ENCODE results near the gene UBE2U. TPM values are rescaled to one million over a fixed set of nuclear protein-coding genes. Genes with fewer than 3 reads are reported as not detected.
"Not testable (repeated sequence)": the region's sequence is repeated elsewhere in the genome, so short reads cannot be mapped to it uniquely, and the experiment has no call there.

UBE2U gene
- total RNA-seq, 2 experiments from 2014 or later = not detected

- CTCF ChIA-PET = no interaction called here
- no peak for DNase-seq
- Mint-ChIP-seq H3K27me3 (no peaks in the 10 kb centered on the region), H3K4me3 (no peak overlapping the region), H3K9me3 (ENCODE audit: low read depth) (no peaks in the 10 kb centered on the region), H3K36me3 (no peaks in the 10 kb centered on the region), H3K27ac (no peak overlapping the region), H3K4me1 (no peaks in the 10 kb centered on the region)
- ATAC-seq = no peak
Observed at GRCh38 chr1:64199154-64199553, 4.3 kb upstream of the UBE2U start.

GRCh38 chr1:64200064-64200463 is 3.4 kb upstream of the UBE2U start:
- CTCF ChIA-PET = no interaction called here
- H3K4me1 Mint-ChIP-seq = no peaks in the 10 kb centered on the region
- ATAC-seq (no peak), DNase-seq (no peak)
- no peaks in the 10 kb centered on the region for H3K36me3 Mint-ChIP-seq
- no peaks in the 10 kb centered on the region for H3K9me3 Mint-ChIP-seq (ENCODE audit: low read depth)
- no peak overlapping the region for H3K4me3 Mint-ChIP-seq
- no peak overlapping the region for H3K27ac Mint-ChIP-seq
- H3K27me3 Mint-ChIP-seq = peaks cover 4% of the 10 kb centered on the region

GRCh38 chr1:64209221-64209620 is 5.8 kb downstream of the UBE2U start:
- H3K4me1 Mint-ChIP-seq = no peaks in the 10 kb centered on the region
- no peaks in the 10 kb centered on the region for H3K36me3 Mint-ChIP-seq
- no peaks in the 10 kb centered on the region for H3K9me3 Mint-ChIP-seq (ENCODE audit: low read depth)
- CTCF ChIA-PET = no interaction called here
- DNase-seq (no peak), ATAC-seq (no peak)
- H3K27ac Mint-ChIP-seq = no peak overlapping the region
- no peak overlapping the region for H3K4me3 Mint-ChIP-seq
- peaks cover 23% of the 10 kb centered on the region for H3K27me3 Mint-ChIP-seq

GRCh38 chr1:64212031-64212430 is 8.6 kb downstream of the UBE2U start:
- peaks cover 27% of the 10 kb centered on the region for H3K27me3 Mint-ChIP-seq
- CTCF ChIA-PET = no interaction called here
- H3K9me3 Mint-ChIP-seq (ENCODE audit: low read depth) = no peaks in the 10 kb centered on the region
- ATAC-seq (no peak), DNase-seq (no peak)
- H3K4me1 Mint-ChIP-seq = no peaks in the 10 kb centered on the region
- no peak overlapping the region for H3K4me3 Mint-ChIP-seq
- H3K36me3 Mint-ChIP-seq = no peaks in the 10 kb centered on the region
- H3K27ac Mint-ChIP-seq = no peak overlapping the region

GRCh38 chr1:64215576-64215975 is 12.2 kb downstream of the UBE2U start:
- Mint-ChIP-seq H3K27me3 (peaks cover 38% of the 10 kb centered on the region), H3K9me3 (ENCODE audit: low read depth) (no peaks in the 10 kb centered on the region), H3K36me3 (no peaks in the 10 kb centered on the region), H3K27ac (no peak overlapping the region), H3K4me3 (no peak overlapping the region), H3K4me1 (no peaks in the 10 kb centered on the region)
- no peak for ATAC-seq
- CTCF ChIA-PET = interaction anchor here (1.0 kb wide), 1 partner anchor 31 kb away, joined by 3 read pairs; no protein-coding TSS in a partner anchor
- DNase-seq = no peak

- peaks cover 44% of the 10 kb centered on the region for H3K27me3 Mint-ChIP-seq
- H3K4me3 Mint-ChIP-seq = no peak overlapping the region
- DNase-seq (no peak), ATAC-seq (no peak)
- CTCF ChIA-PET = no interaction called here
- no peaks in the 10 kb centered on the region for H3K36me3 Mint-ChIP-seq
- H3K27ac Mint-ChIP-seq = no peak overlapping the region
- no peaks in the 10 kb centered on the region for H3K9me3 Mint-ChIP-seq (ENCODE audit: low read depth)
- peaks cover 8% of the 10 kb centered on the region for H3K4me1 Mint-ChIP-seq
Observed at GRCh38 chr1:64220241-64220640, 16.8 kb downstream of the UBE2U start.

GRCh38 chr1:64223329-64224151 is 20.1 kb downstream of the UBE2U start:
- Mint-ChIP-seq H3K4me3 (no peak overlapping the region), H3K36me3 (no peaks in the 10 kb centered on the region), H3K4me1 (peaks cover 8% of the 10 kb centered on the region), H3K27me3 (peaks cover 42% of the 10 kb centered on the region), H3K27ac (no peak overlapping the region), H3K9me3 (ENCODE audit: low read depth) (no peaks in the 10 kb centered on the region)
- CTCF ChIA-PET = interaction anchor here (0.6 kb wide), 1 partner anchor 992 kb away, joined by 3 read pairs; no protein-coding TSS in a partner anchor
- DNase-seq (no peak), ATAC-seq (peak; percentile 39)

- not testable (repeated sequence) for H3K27ac Mint-ChIP-seq; ATAC-seq; H3K36me3 Mint-ChIP-seq; H3K4me3 Mint-ChIP-seq; H3K4me1 Mint-ChIP-seq; H3K9me3 Mint-ChIP-seq (ENCODE audit: low read depth); DNase-seq
- CTCF ChIA-PET = interaction anchor here (0.6 kb wide), 1 partner anchor 991 kb away, joined by 3 read pairs; no protein-coding TSS in a partner anchor
- H3K27me3 Mint-ChIP-seq = peaks cover 40% of the 10 kb centered on the region
Observed at GRCh38 chr1:64224236-64224635, 20.8 kb downstream of the UBE2U start.

GRCh38 chr1:64228167-64228957 is 24.9 kb downstream of the UBE2U start:
- Mint-ChIP-seq H3K4me3 (no peak overlapping the region), H3K36me3 (no peaks in the 10 kb centered on the region), H3K27ac (no peak overlapping the region), H3K27me3 (peaks cover 35% of the 10 kb centered on the region), H3K4me1 (peaks cover 6% of the 10 kb centered on the region), H3K9me3 (ENCODE audit: low read depth) (no peaks in the 10 kb centered on the region)
- DNase-seq (no peak), ATAC-seq (no peak)
- CTCF ChIA-PET = interaction anchor here (0.9 kb wide), 1 partner anchor 15 kb away, joined by 3 read pairs; no protein-coding TSS in a partner anchor

- DNase-seq (no peak), ATAC-seq (no peak)
- CTCF ChIA-PET = interaction anchor here (0.5 kb wide), 1 partner anchor 1341 kb away, joined by 3 read pairs; no protein-coding TSS in a partner anchor
- Mint-ChIP-seq H3K27ac (no peak overlapping the region), H3K4me3 (no peak overlapping the region), H3K9me3 (ENCODE audit: low read depth) (no peaks in the 10 kb centered on the region), H3K4me1 (no peaks in the 10 kb centered on the region), H3K36me3 (no peaks in the 10 kb centered on the region), H3K27me3 (peaks cover 42% of the 10 kb centered on the region)
Observed at GRCh38 chr1:64229307-64229706, 25.9 kb downstream of the UBE2U start.

- CTCF ChIA-PET = no interaction called here
- H3K27me3 Mint-ChIP-seq = peaks cover 33% of the 10 kb centered on the region
- H3K36me3 Mint-ChIP-seq = no peaks in the 10 kb centered on the region
- ATAC-seq (no peak), DNase-seq (no peak)
- no peak overlapping the region for H3K4me3 Mint-ChIP-seq
- H3K27ac Mint-ChIP-seq = no peak overlapping the region
- H3K4me1 Mint-ChIP-seq = no peaks in the 10 kb centered on the region
- no peaks in the 10 kb centered on the region for H3K9me3 Mint-ChIP-seq (ENCODE audit: low read depth)
Observed at GRCh38 chr1:64231153-64231552, 27.7 kb downstream of the UBE2U start.

- H3K27me3 Mint-ChIP-seq = peaks cover 30% of the 10 kb centered on the region
- H3K36me3 Mint-ChIP-seq = no peaks in the 10 kb centered on the region
- H3K9me3 Mint-ChIP-seq (ENCODE audit: low read depth) = no peaks in the 10 kb centered on the region
- CTCF ChIA-PET = interaction anchor here (0.9 kb wide), 1 partner anchor 37 kb away, joined by 3 read pairs; no protein-coding TSS in a partner anchor
- no peak for ATAC-seq
- H3K27ac Mint-ChIP-seq = no peak overlapping the region
- no peaks in the 10 kb centered on the region for H3K4me1 Mint-ChIP-seq
- no peak for DNase-seq
- no peak overlapping the region for H3K4me3 Mint-ChIP-seq
Observed at GRCh38 chr1:64231654-64232053, 28.2 kb downstream of the UBE2U start.

- no peak overlapping the region for H3K4me3 Mint-ChIP-seq
- DNase-seq = no peak
- CTCF ChIA-PET = interaction anchor here (1.6 kb wide), 1 partner anchor 12 kb away, joined by 6 read pairs; no protein-coding TSS in a partner anchor
- ATAC-seq = no peak
- H3K27ac Mint-ChIP-seq = no peak overlapping the region
- no peaks in the 10 kb centered on the region for H3K4me1 Mint-ChIP-seq
- no peaks in the 10 kb centered on the region for H3K36me3 Mint-ChIP-seq
- H3K27me3 Mint-ChIP-seq = peaks cover 27% of the 10 kb centered on the region
- H3K9me3 Mint-ChIP-seq (ENCODE audit: low read depth) = no peaks in the 10 kb centered on the region
Observed at GRCh38 chr1:64234714-64235113, 31.3 kb downstream of the UBE2U start.

All from activated CD8-positive, alpha-beta memory T cell treated with anti-CD3 and anti-CD28 coated beads, Interleukin-2, amount 10 ng/mL, durations not matched to agents 7 days and 5 days (primary cell).